ENCODE measurements around the gene AKAP9.
"Not testable (repeated sequence)": the region's sequence is repeated elsewhere in the genome, so short reads cannot be mapped to it uniquely, and the experiment has no call there.

Gene AKAP9

GRCh38 chr7:92010215-92010614 lies 69.6 kb downstream of the AKAP9 start:
- no peak for TF ChIP-seq CTCF (IDR thresholded peaks at IDR 0.05; ENCODE audit: insufficient read depth, low read length, missing control alignments)
- no peak for DNase-seq (ENCODE audit: low read depth, low spot score)
- ChIA-PET POLR2A (no interaction called here), CTCF (no interaction called here)
- no peak overlapping the region for H3K4me3 ChIP-seq (ENCODE audit: low read depth, low read length)

- no peak overlapping the region for H3K4me3 ChIP-seq (ENCODE audit: low read depth, low read length)
- DNase-seq (ENCODE audit: low read depth, low spot score), result no peak
- CTCF ChIA-PET, result no interaction called here
- TF ChIP-seq CTCF (IDR thresholded peaks at IDR 0.05; ENCODE audit: insufficient read depth, low read length, missing control alignments), result no peak
- POLR2A ChIA-PET, result no interaction called here
These were observed 72.9 kb downstream of the AKAP9 start for GRCh38 chr7:92013611-92014010.

- no peak overlapping the region for H3K4me3 ChIP-seq (ENCODE audit: low read depth, low read length)
- no peak for TF ChIP-seq CTCF (IDR thresholded peaks at IDR 0.05; ENCODE audit: insufficient read depth, low read length, missing control alignments)
- ChIA-PET CTCF (interaction anchor here (0.9 to 1.4 kb wide), 2 partner anchors 25 to 139 kb away, joined by 3 read pairs; no protein-coding TSS in a partner anchor), POLR2A (no interaction called here)
- DNase-seq (ENCODE audit: low read depth, low spot score), result peak; percentile 9
These were observed 80.0 kb downstream of the AKAP9 start for GRCh38 chr7:92020636-92021035.

DNA sequence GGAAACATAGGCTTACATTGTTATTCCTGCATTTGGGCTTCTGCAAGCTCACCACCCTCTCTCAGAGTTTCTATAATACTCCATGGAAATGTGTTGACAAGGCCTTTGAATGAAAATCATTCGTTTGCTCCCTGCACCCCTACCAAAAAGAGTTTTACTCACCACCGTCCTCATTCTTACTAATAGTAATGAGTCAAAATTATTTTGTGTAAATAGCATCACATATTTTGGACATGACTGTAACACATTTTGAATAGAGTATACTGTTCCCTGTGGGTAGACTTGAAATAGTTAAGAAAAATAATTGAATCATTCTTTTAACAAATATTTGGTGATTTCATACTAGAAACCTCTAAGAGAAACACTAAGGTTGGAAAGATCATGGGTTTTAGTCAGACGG lies 84.6 kb downstream of the AKAP9 start:
- DNase-seq (ENCODE audit: low read depth, low spot score), result peak; percentile 56
- CTCF ChIA-PET, result interaction anchor here (1.5 kb wide), 1 partner anchor 24 kb away, joined by 3 read pairs; no protein-coding TSS in a partner anchor
- TF ChIP-seq CTCF (IDR thresholded peaks at IDR 0.05; ENCODE audit: insufficient read depth, low read length, missing control alignments), result no peak
- POLR2A ChIA-PET, result no interaction called here
- H3K4me3 ChIP-seq (ENCODE audit: low read depth, low read length), result no peak overlapping the region

DNA sequence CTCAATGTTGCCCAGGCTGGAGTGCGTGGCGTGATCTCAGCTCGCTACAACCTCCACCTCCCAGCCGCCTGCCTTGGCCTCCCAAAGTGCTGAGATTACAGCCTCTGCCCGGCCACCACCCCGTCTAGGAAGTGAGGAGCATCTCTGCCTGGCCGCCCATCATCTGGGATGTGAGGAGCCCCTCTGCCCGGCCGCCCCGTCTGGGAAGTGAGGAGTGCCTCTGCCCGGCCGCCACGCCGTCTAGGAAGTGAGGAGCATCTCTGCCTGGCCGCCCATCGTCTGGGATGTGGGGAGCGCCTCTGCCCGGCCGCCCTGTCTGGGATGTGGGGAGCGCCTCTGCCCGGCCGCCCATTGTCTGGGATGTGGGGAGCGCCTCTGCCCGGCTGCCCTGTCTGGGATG lies 86.0 kb downstream of the AKAP9 start:
- CTCF ChIA-PET, result interaction anchor here (1.4 to 1.5 kb wide), 2 partner anchors 14 to 23 kb away, joined by 3 read pairs; no protein-coding TSS in a partner anchor
- H3K4me3 ChIP-seq (ENCODE audit: low read depth, low read length); DNase-seq (ENCODE audit: low read depth, low spot score): not testable (repeated sequence)
- POLR2A ChIA-PET, result interaction anchor here (0.7 kb wide), 1 partner anchor 314 kb away, joined by 3 read pairs; no protein-coding TSS in a partner anchor

GRCh38 chr7:92027128-92027527 lies 86.5 kb downstream of the AKAP9 start:
- H3K4me3 ChIP-seq (ENCODE audit: low read depth, low read length); DNase-seq (ENCODE audit: low read depth, low spot score); POLR2A ChIA-PET: not testable (repeated sequence)
- CTCF ChIA-PET, result interaction anchor here (1.4 kb wide), 1 partner anchor 13 kb away, joined by 3 read pairs; no protein-coding TSS in a partner anchor

- ChIA-PET POLR2A (no interaction called here), CTCF (no interaction called here)
- H3K4me3 ChIP-seq (ENCODE audit: low read depth, low read length), result no peak overlapping the region
- TF ChIP-seq CTCF (IDR thresholded peaks at IDR 0.05; ENCODE audit: insufficient read depth, low read length, missing control alignments), result no peak
- no peak for DNase-seq (ENCODE audit: low read depth, low spot score)
These were observed 87.6 kb downstream of the AKAP9 start for GRCh38 chr7:92028226-92028625.
